Parathyroid adenoma (tissue), 2 donors: ENCODE results near the gene TBC1D3D.
"Not testable (repeated sequence)": the region's sequence is repeated elsewhere in the genome, so short reads cannot be mapped to it uniquely, and the experiment has no call there.

Experiments
- H2AFZ ChIP-seq: fragments of 300-600 bp; sonication (generic); one replicate; pipeline ENCODE4 v1.7.0; 2017; ENCODE audit warnings: antibody characterized with exemption, mild to moderate bottlenecking
- H3K27ac ChIP-seq: fragments of 300-600 bp; sonication (generic); one replicate; pipeline ENCODE4 v1.7.0; 2017
- H3K27me3 ChIP-seq: fragments of 300-600 bp; sonication (generic); one replicate; pipeline ENCODE4 v1.7.0; 2017; ENCODE audit warnings: low read length; ENCODE audit not compliant: control insufficient read depth, insufficient read depth
- H3K36me3 ChIP-seq: fragments of 300-600 bp; sonication (generic); one replicate; pipeline ENCODE4 v1.7.0; 2017; ENCODE audit warnings: low read length; ENCODE audit not compliant: control insufficient read depth, insufficient read depth
- H3K4me1 ChIP-seq: fragments of 300-600 bp; sonication (generic); one replicate; pipeline ENCODE4 v1.7.0; 2017; ENCODE audit warnings: control low read depth
- H3K4me2 ChIP-seq: fragments of 300-600 bp; sonication (generic); one replicate; pipeline ENCODE4 v1.7.0; 2017; ENCODE audit warnings: low read length
- H3K4me3 ChIP-seq: fragments of 300-600 bp; sonication (generic); one replicate; pipeline ENCODE4 v1.7.0; 2017; ENCODE audit warnings: low read depth, low read length
- H3K79me2 ChIP-seq: fragments of 300-600 bp; sonication (generic); one replicate; pipeline ENCODE4 v1.7.0; 2017; ENCODE audit warnings: control low read depth
- H3K9ac ChIP-seq: fragments of 300-600 bp; sonication (generic); one replicate; pipeline ENCODE4 v1.7.0; 2017; ENCODE audit warnings: mild to moderate bottlenecking
- H3K9me3 ChIP-seq: fragments of 300-600 bp; sonication (generic); one replicate; pipeline ENCODE4 v1.7.0; 2017; ENCODE audit warnings: low read length; ENCODE audit not compliant: control insufficient read depth
- donor health status: primary hyperparathyroidism.

Gene TBC1D3D

DNA sequence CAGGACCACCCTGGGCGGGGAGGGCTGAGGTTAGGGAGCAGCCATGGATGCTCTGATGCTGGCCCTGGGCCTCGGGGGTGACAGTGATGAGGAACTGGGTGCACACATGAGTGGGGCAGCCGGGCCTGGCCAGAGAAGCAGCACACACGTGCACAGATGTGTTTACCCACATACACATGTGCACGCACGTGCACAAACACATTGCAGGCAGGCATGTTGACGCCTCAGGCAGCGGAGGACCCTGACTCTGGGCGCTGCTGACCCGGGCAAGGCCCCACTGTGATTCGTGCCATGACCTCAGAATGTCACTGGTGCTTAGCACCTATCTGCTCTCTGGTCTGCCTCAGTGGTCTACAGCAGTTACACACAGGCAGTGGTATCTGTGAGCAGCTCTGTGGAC is at the start of gene TBC1D3D:
Gene TBC1D3D (plus strand): TSS at position 301 of the 400 bp plus-strand sequence. CDS start 1,585 bp downstream, outside the sequence.
- not testable (repeated sequence) for H3K9ac ChIP-seq, H3K4me3 ChIP-seq, H3K36me3 ChIP-seq, H3K27me3 ChIP-seq, H2AFZ ChIP-seq, H3K4me2 ChIP-seq, H3K4me1 ChIP-seq, H3K9me3 ChIP-seq, H3K27ac ChIP-seq, H3K79me2 ChIP-seq

GRCh38 chr17:37988960-37989359 is 14.8 kb upstream of the TBC1D3D start, which contains the start of gene TBC1D3L:
TSS of gene TBC1D3L (minus strand) at chr17:37989060. CDS start at chr17:37987520, 1,540 bp downstream.
- H3K4me1 ChIP-seq, H3K27ac ChIP-seq, H3K4me3 ChIP-seq, H3K27me3 ChIP-seq, H3K79me2 ChIP-seq, H3K36me3 ChIP-seq, H3K4me2 ChIP-seq, H3K9me3 ChIP-seq, H3K9ac ChIP-seq, H2AFZ ChIP-seq: not testable (repeated sequence)
